Upper lobe of left lung (tissue), 6 donors: ENCODE data around the gene CBX5. TPM values are rescaled to one million over a fixed set of nuclear protein-coding genes. Genes with fewer than 3 reads are reported as not detected.
"Not testable (repeated sequence)": the region's sequence is repeated elsewhere in the genome, so short reads cannot be mapped to it uniquely, and the experiment has no call there.

Source experiments
- ATAC-seq, 2 donors: fragments of 200-7000 bp; cut with Tn5 transposase; one replicate each; pipeline ENCODE4 v1.9.1; 2022; ENCODE audit warnings: mild to moderate bottlenecking in 2 of 2, moderate library complexity in 2 of 2; ENCODE audit not compliant: low FRiP score in 2 of 2
- DNase-seq, 2 donors: peaks; one replicate each; pipeline ENCODE4 v3.0.0-alpha.2; 2019 to 2020
- H3K27ac ChIP-seq, 4 donors: fragments of 200-600 bp; sonication (generic); one replicate each; pipeline ENCODE4 v1.5.1; 2016 to 2019
- H3K27me3 ChIP-seq, 4 donors: fragments of 200-600 bp; sonication (generic); one replicate each; pipeline ENCODE4 v1.5.1; 2017 to 2019
- H3K36me3 ChIP-seq, 4 donors: fragments of 200-600 bp; sonication (generic); one replicate each; pipeline ENCODE4 v1.5.1; 2016 to 2019
- H3K4me1 ChIP-seq, 4 donors: fragments of 200-600 bp; sonication (generic); one replicate each; pipeline ENCODE4 v1.5.1; 2018 to 2019
- H3K4me3 ChIP-seq, 4 donors: fragments of 200-600 bp; sonication (generic); one replicate each; pipeline ENCODE4 v1.5.1; 2017 to 2019; ENCODE audit warnings: mild to moderate bottlenecking in 2 of 4, moderate library complexity in 1 of 4
- H3K9me3 ChIP-seq, 4 donors: fragments of 200-600 bp; sonication (generic); one replicate each; pipeline ENCODE4 v1.5.1; 2018 to 2019
- CTCF ChIP-seq, 6 experiments: fragments of 450-650 bp in 4 of 6; fragments of 200-600 bp in 2 of 6; sonication (generic) in 2 of 6; IDR thresholded peaks; one replicate each; pipeline ENCODE4 v1.5.1; 2016 to 2019; ENCODE audit warnings: antibody characterized with exemption in 6 of 6
- EP300 ChIP-seq, 4 donors: sonication (generic); formaldehyde crosslinking; IDR thresholded peaks; one replicate each; pipeline ENCODE4 v1.5.1; 2017; ENCODE audit warnings: antibody characterized with exemption in 4 of 4, control low read depth in 2 of 4
- POLR2A ChIP-seq, 4 donors: fragments of 450-650 bp; IDR thresholded peaks; one replicate each; pipeline ENCODE4 v1.5.1; 2016 to 2017; ENCODE audit warnings: antibody characterized with exemption in 4 of 4, mild to moderate bottlenecking in 2 of 4
- POLR2AphosphoS5 ChIP-seq, 2 donors: sonication (generic); formaldehyde crosslinking; IDR thresholded peaks; one replicate each; pipeline ENCODE4 v1.5.1; 2017; ENCODE audit warnings: antibody characterized with exemption in 2 of 2
- WGBS, 2 donors: methylation state at CpG; one replicate each; pipeline ENCODE4 v1.1.5; 2017 to 2018; 5-methylcytosine and 5-hydroxymethylcytosine counted together
- total RNA-seq, 6 donors: library from RNA; depleted of rRNA in 4 of 6; stranded (reverse); fragments of >200 nt in 4 of 6; gene quantifications; one replicate each; pipeline versions ENCODE4 v1.1.0 to v1.2.1, GENCODE V29; 2016 to 2021
- donor health status: DM: no; HTN: no; CAD: no; lungs with moderate emphysema.
- donor health status: DM: no; HTN: yes; CAD: no; lungs with severe emphysema.

CBX5 gene
- total RNA-seq = 10 to 100 TPM; 15.5 to 48.2 (median 36.1) TPM

GRCh38 chr12:54279632-54280467 lies at the start of gene CBX5:
Gene CBX5 (minus strand): TSS chr12:54280122. CDS start chr12:54257650, 22,472 bp downstream.
- Histone ChIP-seq H3K4me1 (peaks cover 50 to 56% (median 52%) of the 10 kb centered on the region in 4 donors), H3K27me3 (no peaks in the 10 kb centered on the region), H3K4me3 (peak within 1 kb of the TSS; percentile 69 to 82 (median 76)), H3K27ac (peak within 1 kb of the TSS; percentile 92 to 95 (median 94)), H3K36me3 (peaks cover 23 to 38% (median 24%) of the 10 kb centered on the region in 4 donors), H3K9me3 (no peaks in the 10 kb centered on the region)
- ATAC-seq (peak; percentile 93 to 97), DNase-seq (peak; percentile 95 to 100)
- WGBS, 2 donors = 0% methylated on average over 8 to 49 of the region's 49 CpGs
- peak; percentile 61 to 92 for TF ChIP-seq POLR2AphosphoS5 (IDR thresholded peaks at IDR 0.05)
- no peak for TF ChIP-seq EP300 (IDR thresholded peaks at IDR 0.05)
- TF ChIP-seq POLR2A (IDR thresholded peaks at IDR 0.05) = peak in 3 of 4 donors; percentile 5 to 92 (median 31)
- TF ChIP-seq CTCF (IDR thresholded peaks at IDR 0.05) = peak in 1 of 6 experiments; percentile 4

GRCh38 chr12:54328595-54329337 lies 48.8 kb upstream of the CBX5 start:
- 69% methylated on average over 6 of the region's 6 CpGs for WGBS, 2 donors
- Histone ChIP-seq H3K27ac (peak overlapping the region in 3 of 4 donors; percentile 17 to 74 (median 70)), H3K4me3 (no peak overlapping the region), H3K27me3 (no peaks in the 10 kb centered on the region), H3K9me3 (no peaks in the 10 kb centered on the region), H3K4me1 (peaks cover 58 to 88% (median 61%) of the 10 kb centered on the region in 4 donors), H3K36me3 (peaks cover 0 to 11% (median 0%) of the 10 kb centered on the region in 4 donors)
- no peak for DNase-seq
- TF ChIP-seq EP300 (IDR thresholded peaks at IDR 0.05) = no peak
- TF ChIP-seq CTCF (IDR thresholded peaks at IDR 0.05) = no peak
- no peak for TF ChIP-seq POLR2A (IDR thresholded peaks at IDR 0.05)
- no peak for TF ChIP-seq POLR2AphosphoS5 (IDR thresholded peaks at IDR 0.05)
- no peak for ATAC-seq

DNA sequence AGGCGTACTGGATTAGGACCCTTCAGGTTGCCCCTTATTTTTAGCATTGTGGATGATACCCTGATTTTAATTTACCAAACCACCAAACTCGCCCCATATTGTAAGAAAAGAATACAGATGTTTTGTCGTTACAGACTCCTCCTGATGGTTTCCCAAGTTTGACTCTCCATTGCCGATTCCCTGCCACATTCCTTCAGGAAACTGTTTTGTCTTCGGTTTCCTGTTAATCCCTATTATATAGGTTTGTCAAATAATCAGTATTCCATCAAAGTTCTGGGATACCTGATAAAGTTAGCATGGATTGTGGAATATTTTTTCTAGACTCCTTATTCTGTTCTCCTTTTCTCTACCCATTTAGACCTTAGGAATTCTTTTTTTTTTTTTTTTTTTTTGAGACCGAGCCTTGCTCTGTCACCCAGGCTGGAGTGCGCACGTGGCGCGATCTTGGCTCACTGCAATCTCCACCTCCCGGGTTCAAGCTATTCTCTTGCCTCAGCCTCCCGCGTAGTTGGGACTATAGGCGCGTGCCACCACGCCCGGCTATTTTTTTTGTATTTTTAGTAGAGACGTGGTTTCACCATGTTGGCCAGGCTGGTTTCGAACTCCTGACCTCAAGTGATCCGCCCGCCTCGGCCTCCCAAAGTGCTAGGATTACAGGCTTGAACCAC lies 45.7 kb upstream of the CBX5 start:
- peaks cover 47 to 57% (median 52%) of the 10 kb centered on the region in 4 donors for H3K4me1 ChIP-seq
- not testable (repeated sequence) for H3K9me3 ChIP-seq, DNase-seq, H3K27me3 ChIP-seq, ATAC-seq
- peaks cover 0 to 11% (median 0%) of the 10 kb centered on the region in 4 donors for H3K36me3 ChIP-seq
- WGBS, 2 donors = 44 to 46% methylated on average over 22 of the region's 22 CpGs
- H3K27ac ChIP-seq = peak overlapping the region; percentile 85 to 94 (median 92)
- peak overlapping the region; percentile 70 to 86 (median 78) for H3K4me3 ChIP-seq

- peak; percentile 90 to 96 for DNase-seq
- WGBS, 2 donors = 1 to 2% methylated on average over 31 to 34 of the region's 34 CpGs
- Histone ChIP-seq H3K27ac (peak within 1 kb of the TSS; percentile 85 to 94 (median 92)), H3K9me3 (no peaks in the 10 kb centered on the region), H3K4me1 (peaks cover 41 to 49% (median 46%) of the 10 kb centered on the region in 4 donors), H3K27me3 (no peaks in the 10 kb centered on the region), H3K4me3 (peak within 1 kb of the TSS; percentile 70 to 86 (median 78)), H3K36me3 (peaks cover 0 to 11% (median 0%) of the 10 kb centered on the region in 4 donors)
- peak; percentile 98 for ATAC-seq
- peak; percentile 74 to 85 for TF ChIP-seq POLR2AphosphoS5 (IDR thresholded peaks at IDR 0.05)
- peak in 3 of 4 donors; percentile 61 to 88 (median 73) for TF ChIP-seq POLR2A (IDR thresholded peaks at IDR 0.05)
- TF ChIP-seq CTCF (IDR thresholded peaks at IDR 0.05) = peak; percentile 35 to 77 (median 58)
- TF ChIP-seq EP300 (IDR thresholded peaks at IDR 0.05) = peak in 1 of 4 donors; percentile 1
These were observed 44.9 kb upstream of the CBX5 start, which contains the start of gene COPZ1 for GRCh38 chr12:54324617-54325441. Gene COPZ1 (plus strand): TSS chr12:54325131. CDS start chr12:54325164, 33 bp downstream.
